Measurements from ENCODE around the gene SH3BGRL3.

- no peak for TF ChIP-seq CTCF (IDR thresholded peaks at IDR 0.05)
- TF ChIP-seq ZFX (IDR thresholded peaks at IDR 0.05; ENCODE audit: borderline replicate concordance): no peak
Measured at GRCh38 chr1:26318338-26319064, 38.6 kb downstream of the SH3BGRL3 start.

Measured in 22Rv1 (cell line).